Activated CD4-positive, CD25-positive, alpha-beta regulatory T cell treated with anti-CD3 and anti-CD28 coated beads, Interleukin-2, amount 50 U/mL, for 72 hours (primary cell): ENCODE data around the gene MGAT3.

Source experiments
- DNase-seq: peaks from one replicate; pipeline ENCODE4 v3.0.0; 2021

Gene MGAT3

GRCh38 chr22:39534591-39535356, 78.0 kb downstream of the MGAT3 start:
- DNase-seq: peak; percentile 89

- DNase-seq: no peak
These were observed 78.5 kb downstream of the MGAT3 start for GRCh38 chr22:39535357-39535725.

GRCh38 chr22:39535831-39536449, 79.1 kb downstream of the MGAT3 start:
- DNase-seq: no peak

- DNase-seq: no peak
These were observed 79.9 kb downstream of the MGAT3 start for GRCh38 chr22:39536711-39537110.

- DNase-seq: no peak
These were observed 81.2 kb downstream of the MGAT3 start for GRCh38 chr22:39537975-39538374.
